ENCODE data around the gene ZNF513. TPM values are rescaled to one million over a fixed set of nuclear protein-coding genes. Genes with fewer than 3 reads are reported as not detected.

ZNF513 gene
- total RNA-seq, 1 experiment from 2014 or later = 19.2 TPM

DNA sequence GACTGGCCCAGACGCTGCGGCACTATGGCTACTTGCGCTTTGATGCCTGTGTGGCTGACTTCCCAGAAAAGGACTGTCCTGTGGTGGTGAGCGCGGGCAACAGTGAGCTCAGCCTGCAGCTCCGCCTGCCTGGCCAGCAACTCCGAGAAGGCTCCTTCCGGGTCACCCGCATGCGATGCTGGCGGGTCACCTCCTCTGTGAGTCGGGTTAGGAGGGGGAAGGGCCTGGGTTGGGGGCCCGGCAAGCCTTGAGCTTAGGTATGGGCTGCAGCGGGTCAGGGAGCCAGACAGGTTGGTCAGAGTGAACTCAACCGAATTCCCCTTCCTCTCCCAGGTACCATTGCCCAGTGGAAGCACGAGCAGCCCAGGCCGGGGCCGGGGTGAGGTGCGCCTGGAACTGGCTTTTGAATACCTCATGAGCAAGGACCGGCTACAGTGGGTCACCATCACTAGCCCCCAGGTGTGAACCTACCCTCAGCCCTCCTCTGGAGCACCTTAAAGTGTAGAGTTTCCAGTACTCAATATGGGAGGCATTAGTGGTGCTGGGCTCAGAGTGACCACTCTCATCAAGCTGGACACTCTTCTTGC is 4.9 kb downstream of the ZNF513 start:
- no peak overlapping the region for H3K4me3 Mint-ChIP-seq (ENCODE audit: unreplicated experiment)
- H3K27me3 Mint-ChIP-seq (ENCODE audit: insufficient read depth, unreplicated experiment) = no peaks in the 10 kb centered on the region
- POLR2A ChIA-PET = interaction anchor here (0.5 kb wide), 1 partner anchor 296 kb away, joined by 3 read pairs; no protein-coding TSS in a partner anchor
- H3K9me3 Mint-ChIP-seq (ENCODE audit: unreplicated experiment) = no peaks in the 10 kb centered on the region
- Histone ChIP-seq H3K9me3 (no peaks in the 10 kb centered on the region), H3K4me3 (ENCODE audit: low read depth, low read length) (no peak overlapping the region), H3K27me3 (replicated peaks; ENCODE audit: control insufficient read depth, insufficient read depth, low read length) (no peaks in the 10 kb centered on the region), H3K36me3 (ENCODE audit: control insufficient read depth, insufficient read depth, low read length) (peaks cover 11% of the 10 kb centered on the region), H3K4me1 (peaks cover 23% of the 10 kb centered on the region)
- intact Hi-C loops (cut with micrococcal nuclease; ENCODE audit: unreplicated experiment) = no loop called here
- H3K36me3 Mint-ChIP-seq (ENCODE audit: insufficient read depth, unreplicated experiment) = peaks cover 94% of the 10 kb centered on the region
- CTCF ChIA-PET = no interaction called here
- DNase-seq = no peak
- no peak overlapping the region for H3K27ac Mint-ChIP-seq (ENCODE audit: unreplicated experiment)
- peaks cover 28% of the 10 kb centered on the region for H3K4me1 Mint-ChIP-seq (ENCODE audit: low read depth, unreplicated experiment)
- TF ChIP-seq, protein P1, sequence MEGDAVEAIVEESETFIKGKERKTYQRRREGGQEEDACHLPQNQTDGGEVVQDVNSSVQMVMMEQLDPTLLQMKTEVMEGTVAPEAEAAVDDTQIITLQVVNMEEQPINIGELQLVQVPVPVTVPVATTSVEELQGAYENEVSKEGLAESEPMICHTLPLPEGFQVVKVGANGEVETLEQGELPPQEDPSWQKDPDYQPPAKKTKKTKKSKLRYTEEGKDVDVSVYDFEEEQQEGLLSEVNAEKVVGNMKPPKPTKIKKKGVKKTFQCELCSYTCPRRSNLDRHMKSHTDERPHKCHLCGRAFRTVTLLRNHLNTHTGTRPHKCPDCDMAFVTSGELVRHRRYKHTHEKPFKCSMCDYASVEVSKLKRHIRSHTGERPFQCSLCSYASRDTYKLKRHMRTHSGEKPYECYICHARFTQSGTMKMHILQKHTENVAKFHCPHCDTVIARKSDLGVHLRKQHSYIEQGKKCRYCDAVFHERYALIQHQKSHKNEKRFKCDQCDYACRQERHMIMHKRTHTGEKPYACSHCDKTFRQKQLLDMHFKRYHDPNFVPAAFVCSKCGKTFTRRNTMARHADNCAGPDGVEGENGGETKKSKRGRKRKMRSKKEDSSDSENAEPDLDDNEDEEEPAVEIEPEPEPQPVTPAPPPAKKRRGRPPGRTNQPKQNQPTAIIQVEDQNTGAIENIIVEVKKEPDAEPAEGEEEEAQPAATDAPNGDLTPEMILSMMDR (IDR thresholded peaks at IDR 0.05; ENCODE audit: insufficient read depth in 1 of 2, low read depth in 1 of 2, low read length in 1 of 2, severe bottlenecking in 1 of 2, unreplicated experiment in 1 of 2) = no peak
- no TSS peak for BruUV-seq (replicated peaks)

DNA sequence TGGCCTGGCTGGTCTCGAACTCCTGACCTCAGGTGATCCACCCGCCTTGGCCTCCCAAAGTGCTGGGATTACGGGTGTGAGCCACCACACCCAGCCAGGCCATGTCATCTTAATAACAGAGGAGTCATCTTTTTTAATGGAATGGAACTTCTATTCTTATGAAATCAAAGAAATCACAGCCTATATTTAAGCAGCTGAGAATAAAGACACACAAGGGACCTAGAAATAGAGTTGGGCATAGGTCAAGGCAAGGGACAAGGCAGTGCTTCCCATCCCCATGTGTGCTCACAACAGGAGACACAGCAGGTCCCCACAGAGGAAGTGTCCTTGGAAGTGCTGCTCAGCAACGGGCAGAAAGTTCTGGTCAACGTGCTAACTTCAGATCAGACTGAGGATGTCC is 7.0 kb downstream of the ZNF513 start:
- peak overlapping the region; percentile 32 for H3K27ac Mint-ChIP-seq (ENCODE audit: unreplicated experiment)
- BruUV-seq (replicated peaks) = no TSS peak
- ChIA-PET POLR2A (no interaction called here), CTCF (no interaction called here)
- intact Hi-C loops (cut with micrococcal nuclease; ENCODE audit: unreplicated experiment) = no loop called here
- H3K4me1 Mint-ChIP-seq (ENCODE audit: low read depth, unreplicated experiment) = peaks cover 28% of the 10 kb centered on the region
- H3K36me3 ChIP-seq (ENCODE audit: control insufficient read depth, insufficient read depth, low read length) = peaks cover 11% of the 10 kb centered on the region
- DNase-seq = no peak
- H3K4me3 Mint-ChIP-seq (ENCODE audit: unreplicated experiment) = no peak overlapping the region
- no peaks in the 10 kb centered on the region for H3K27me3 ChIP-seq (replicated peaks; ENCODE audit: control insufficient read depth, insufficient read depth, low read length)
- H3K9me3 Mint-ChIP-seq (ENCODE audit: unreplicated experiment) = no peaks in the 10 kb centered on the region
- H3K27me3 Mint-ChIP-seq (ENCODE audit: insufficient read depth, unreplicated experiment) = no peaks in the 10 kb centered on the region
- H3K4me3 ChIP-seq (ENCODE audit: low read depth, low read length) = no peak overlapping the region
- TF ChIP-seq, protein P1 (IDR thresholded peaks at IDR 0.05; ENCODE audit: insufficient read depth in 1 of 2, low read depth in 1 of 2, low read length in 1 of 2, severe bottlenecking in 1 of 2, unreplicated experiment in 1 of 2) = no peak
- H3K4me1 ChIP-seq = peaks cover 17% of the 10 kb centered on the region
- H3K9me3 ChIP-seq = no peaks in the 10 kb centered on the region
- peaks cover 89% of the 10 kb centered on the region for H3K36me3 Mint-ChIP-seq (ENCODE audit: insufficient read depth, unreplicated experiment)

DNA sequence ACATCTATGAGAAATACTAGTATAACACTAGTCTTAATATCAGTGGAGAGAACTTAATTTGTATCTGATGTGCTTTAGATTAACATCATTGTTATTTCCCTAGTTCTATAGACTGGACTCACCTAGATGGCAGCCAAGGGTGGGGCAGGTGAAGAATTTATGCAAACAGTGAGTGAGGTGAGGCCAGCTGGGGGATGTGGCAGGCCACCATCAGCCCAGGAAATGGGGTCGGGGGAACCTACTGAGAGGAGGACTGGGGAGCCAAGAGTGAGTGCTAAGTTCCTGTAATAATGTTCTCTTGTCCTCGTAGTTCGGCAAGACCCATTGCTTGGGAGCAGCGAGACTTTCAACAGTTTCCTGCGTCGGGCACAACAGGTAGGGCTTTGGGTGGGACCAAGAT is 7.6 kb downstream of the ZNF513 start:
- intact Hi-C loops (cut with micrococcal nuclease; ENCODE audit: unreplicated experiment) = no loop called here
- H3K9me3 Mint-ChIP-seq (ENCODE audit: unreplicated experiment) = no peaks in the 10 kb centered on the region
- no peak for DNase-seq
- H3K4me1 ChIP-seq = peaks cover 17% of the 10 kb centered on the region
- ChIA-PET POLR2A (no interaction called here), CTCF (no interaction called here)
- peak overlapping the region; percentile 2 for H3K4me3 Mint-ChIP-seq (ENCODE audit: unreplicated experiment)
- no peaks in the 10 kb centered on the region for H3K9me3 ChIP-seq
- H3K27ac Mint-ChIP-seq (ENCODE audit: unreplicated experiment) = peak overlapping the region; percentile 32
- no peaks in the 10 kb centered on the region for H3K27me3 Mint-ChIP-seq (ENCODE audit: insufficient read depth, unreplicated experiment)
- H3K4me1 Mint-ChIP-seq (ENCODE audit: low read depth, unreplicated experiment) = peaks cover 31% of the 10 kb centered on the region
- H3K27me3 ChIP-seq (replicated peaks; ENCODE audit: control insufficient read depth, insufficient read depth, low read length) = no peaks in the 10 kb centered on the region
- TF ChIP-seq, protein P1 (IDR thresholded peaks at IDR 0.05; ENCODE audit: insufficient read depth in 1 of 2, low read depth in 1 of 2, low read length in 1 of 2, severe bottlenecking in 1 of 2, unreplicated experiment in 1 of 2) = no peak
- H3K36me3 Mint-ChIP-seq (ENCODE audit: insufficient read depth, unreplicated experiment) = peaks cover 89% of the 10 kb centered on the region
- no TSS peak for BruUV-seq (replicated peaks)
- peaks cover 9% of the 10 kb centered on the region for H3K36me3 ChIP-seq (ENCODE audit: control insufficient read depth, insufficient read depth, low read length)
- no peak overlapping the region for H3K4me3 ChIP-seq (ENCODE audit: low read depth, low read length)

All from Caco-2 (cell line).